HG02623 (cell line): ENCODE data around the gene JAK3.

ENCODE experiments used
- ATAC-seq: cut with Tn5 transposase; IDR thresholded peaks from one replicate; pipeline ENCODE4 v1.9.1; 2021; ENCODE audit warnings: moderate library complexity; ENCODE audit not compliant: unreplicated experiment

JAK3 gene

DNA sequence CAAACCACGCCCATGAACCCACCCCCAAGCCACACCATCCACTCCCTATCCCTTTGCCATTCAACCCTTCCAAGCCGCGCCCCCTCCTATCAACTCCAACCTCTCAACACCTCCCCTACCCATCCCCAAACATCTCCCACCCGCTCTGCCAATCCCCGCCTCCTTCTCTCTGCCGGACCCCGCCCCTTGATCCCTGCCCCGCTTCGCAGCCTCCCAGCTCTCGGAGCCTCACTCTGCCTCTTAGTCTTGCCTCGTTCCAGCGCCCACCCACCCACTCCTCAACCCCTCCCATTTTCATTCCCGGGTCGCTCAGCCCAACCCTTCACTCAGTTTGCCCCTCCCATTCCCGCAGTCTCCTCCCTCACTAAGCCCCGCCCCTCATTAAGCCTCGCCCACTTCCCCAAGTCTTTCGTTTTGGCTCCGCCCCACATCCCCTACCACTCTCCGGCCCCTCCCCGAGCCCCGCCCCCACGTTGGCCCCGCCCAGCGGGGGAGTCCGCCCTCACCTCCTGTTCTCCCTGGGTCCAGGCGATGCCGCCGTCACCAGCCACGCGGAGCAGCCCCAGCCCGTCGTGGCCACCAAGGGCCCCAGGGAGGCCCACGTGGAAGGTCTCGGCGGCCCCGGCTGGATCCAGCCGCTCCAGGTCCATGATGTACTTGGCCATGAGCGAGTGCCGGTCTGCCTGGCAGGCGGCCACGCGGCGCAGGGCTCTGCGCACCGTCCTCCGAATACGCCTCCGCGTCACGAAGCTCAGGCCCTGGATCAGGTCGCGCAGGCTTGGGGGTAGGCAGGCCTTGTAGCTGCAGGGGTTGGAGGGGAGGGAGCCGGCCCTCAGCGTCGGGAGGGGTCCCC, 5.7 kb downstream of the JAK3 start:
- ATAC-seq, result no peak

DNA sequence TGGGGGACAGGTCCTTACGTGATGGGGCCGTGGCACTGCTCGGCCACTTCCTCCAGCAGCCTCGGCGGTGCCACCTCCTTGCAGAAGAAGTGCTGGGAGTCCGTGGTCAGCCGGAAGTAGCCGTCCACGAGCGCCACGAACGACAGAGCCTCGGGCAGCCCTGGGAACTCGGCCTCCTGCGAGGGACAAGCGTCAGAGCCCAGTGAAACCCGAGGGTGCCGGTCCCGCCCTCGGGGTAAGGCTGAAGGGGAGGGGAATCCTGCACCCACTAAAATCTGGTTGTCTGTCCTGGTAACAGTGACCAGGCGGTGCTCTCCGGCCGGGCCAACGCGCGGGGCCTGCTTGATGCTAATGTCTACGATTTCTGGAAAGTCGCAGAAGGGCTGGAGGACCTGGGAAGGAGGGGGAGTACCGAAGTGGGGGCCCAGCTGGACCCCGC, 6.4 kb downstream of the JAK3 start:
- ATAC-seq, result no peak

DNA sequence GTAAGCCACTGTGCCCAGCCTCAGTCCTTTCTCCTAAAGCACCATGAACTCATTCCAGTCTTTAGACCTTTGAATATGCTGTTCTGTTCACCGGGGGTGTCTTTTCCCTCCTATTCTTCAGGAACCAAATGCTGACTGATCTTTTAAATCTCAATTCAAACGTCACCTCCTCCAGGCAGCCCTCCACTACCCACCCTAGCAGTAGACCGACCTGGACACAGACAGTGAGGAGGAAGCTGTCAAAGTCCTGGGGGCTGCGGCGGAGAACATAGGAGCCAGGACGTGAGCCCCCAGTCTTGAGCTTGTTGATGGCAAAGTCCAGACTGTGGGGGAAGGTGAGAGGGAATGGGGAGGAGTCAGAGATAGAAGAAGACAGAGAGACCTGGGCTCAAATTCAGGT, 7.8 kb downstream of the JAK3 start:
- no peak for ATAC-seq

DNA sequence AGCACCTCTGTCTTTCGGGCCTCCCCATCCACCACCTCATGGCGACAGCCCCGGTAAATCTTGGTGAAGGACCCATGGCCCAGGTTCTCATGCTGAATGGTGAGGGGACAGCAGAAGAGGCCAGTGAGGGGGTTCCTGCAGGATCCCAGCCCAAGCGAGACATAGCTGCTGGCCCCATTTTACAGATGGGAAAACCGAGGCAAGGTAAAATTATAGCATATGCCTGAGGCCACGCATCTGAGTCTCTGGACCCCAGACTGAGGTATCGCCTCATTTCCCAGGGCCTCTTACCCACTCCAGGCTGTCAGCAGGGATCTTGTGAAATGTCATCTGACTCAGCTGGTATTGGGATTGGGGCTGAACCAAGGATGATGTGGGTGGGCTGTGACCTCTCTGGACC, 9.8 kb downstream of the JAK3 start:
- ATAC-seq, result no peak

DNA sequence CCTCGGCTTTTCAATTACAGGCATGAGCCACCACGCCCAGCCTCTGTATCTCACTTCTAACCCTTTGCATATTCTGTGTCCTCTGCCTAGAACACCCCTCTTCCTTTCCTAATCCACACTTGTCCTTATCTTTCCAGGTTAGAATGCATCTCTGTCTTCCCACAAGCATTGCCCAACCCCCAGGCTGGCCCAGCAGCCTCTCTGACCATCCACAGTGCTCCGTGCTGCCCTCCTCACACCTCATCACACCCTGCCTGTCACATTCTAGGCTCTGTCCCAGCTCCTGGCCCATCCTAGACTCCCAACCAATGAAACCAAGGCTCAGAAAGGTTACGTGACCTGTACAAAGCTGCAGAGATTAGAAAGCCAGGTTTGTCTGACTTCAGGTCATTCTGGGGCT, 11.3 kb downstream of the JAK3 start:
- ATAC-seq, result no peak

DNA sequence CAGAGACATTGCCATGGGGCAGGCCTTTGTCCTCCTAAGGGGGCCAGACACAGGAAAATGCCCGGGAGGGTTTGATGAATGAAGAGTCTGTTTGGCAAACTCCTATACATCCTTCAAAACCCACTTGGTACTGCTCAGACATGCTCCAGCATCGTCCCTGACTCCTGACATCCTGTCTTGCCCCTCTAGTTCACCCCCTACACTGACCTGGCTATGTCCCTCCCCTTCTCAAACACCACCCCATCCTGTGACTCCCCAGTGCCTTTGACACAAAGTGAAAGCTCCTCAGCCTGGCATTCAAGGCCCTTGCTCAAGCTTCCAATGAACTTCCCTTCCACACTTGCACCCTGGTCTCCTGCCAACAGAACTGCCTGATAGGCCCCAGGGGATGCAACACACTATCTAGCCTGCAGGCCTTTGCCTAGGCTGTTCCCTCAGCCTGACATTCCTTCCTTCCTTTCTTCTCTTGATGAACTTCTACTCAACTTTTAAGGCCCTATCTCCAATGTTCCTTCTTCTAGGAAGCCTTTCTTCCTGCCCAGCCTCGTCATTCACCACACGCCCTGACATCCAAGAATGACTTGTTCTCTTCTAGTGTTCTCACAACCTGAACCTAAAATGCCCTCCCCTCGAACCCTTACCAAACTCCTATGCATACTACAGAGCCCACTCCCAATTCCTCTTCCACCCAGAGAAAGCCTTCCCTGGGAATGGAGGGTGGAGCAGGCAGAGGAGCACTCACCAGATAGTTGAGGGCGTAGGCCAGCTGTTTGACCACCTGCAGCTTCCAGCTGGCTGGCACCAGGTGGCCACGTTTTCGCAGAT, 12.4 kb downstream of the JAK3 start:
- ATAC-seq, result no peak

DNA sequence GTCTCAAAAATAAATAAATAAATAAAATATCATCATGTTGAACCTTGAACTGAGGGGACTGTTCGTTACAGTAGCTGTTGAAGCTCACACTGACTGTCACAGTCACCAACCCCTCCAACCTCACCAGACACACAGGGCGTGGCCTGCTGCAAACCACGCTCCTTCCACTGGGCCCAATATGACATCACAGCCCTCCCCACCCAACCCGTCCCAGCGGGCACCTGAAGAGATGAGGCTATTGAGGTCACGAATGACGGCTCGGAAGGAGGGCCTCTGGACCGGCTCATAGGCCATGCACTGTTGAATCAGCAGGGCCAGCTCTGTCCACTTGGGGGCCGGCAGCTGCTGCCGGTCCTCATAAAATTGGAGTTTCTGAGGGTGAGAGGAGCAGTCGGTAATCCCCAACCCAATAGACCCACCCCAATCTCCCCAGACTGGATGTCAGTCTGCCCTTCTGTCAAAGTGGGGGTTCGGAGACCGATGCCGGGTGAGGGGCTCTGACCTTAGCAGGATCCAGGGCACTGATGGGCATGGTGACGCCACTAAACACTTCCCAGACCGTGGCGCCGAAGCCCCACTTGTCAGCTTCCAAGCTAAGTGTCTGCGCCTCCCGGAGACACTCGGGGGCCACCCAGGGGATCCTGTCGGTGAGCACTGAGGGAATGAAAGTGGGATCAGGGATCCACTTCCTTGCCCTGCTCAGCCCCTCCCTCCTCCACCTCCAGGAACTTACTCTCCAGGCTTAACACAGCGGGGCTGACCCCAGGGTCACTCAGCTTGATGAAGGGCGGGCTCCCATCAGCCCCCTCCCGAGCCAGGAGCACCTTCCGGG, 13.2 kb downstream of the JAK3 start:
- no peak for ATAC-seq

DNA sequence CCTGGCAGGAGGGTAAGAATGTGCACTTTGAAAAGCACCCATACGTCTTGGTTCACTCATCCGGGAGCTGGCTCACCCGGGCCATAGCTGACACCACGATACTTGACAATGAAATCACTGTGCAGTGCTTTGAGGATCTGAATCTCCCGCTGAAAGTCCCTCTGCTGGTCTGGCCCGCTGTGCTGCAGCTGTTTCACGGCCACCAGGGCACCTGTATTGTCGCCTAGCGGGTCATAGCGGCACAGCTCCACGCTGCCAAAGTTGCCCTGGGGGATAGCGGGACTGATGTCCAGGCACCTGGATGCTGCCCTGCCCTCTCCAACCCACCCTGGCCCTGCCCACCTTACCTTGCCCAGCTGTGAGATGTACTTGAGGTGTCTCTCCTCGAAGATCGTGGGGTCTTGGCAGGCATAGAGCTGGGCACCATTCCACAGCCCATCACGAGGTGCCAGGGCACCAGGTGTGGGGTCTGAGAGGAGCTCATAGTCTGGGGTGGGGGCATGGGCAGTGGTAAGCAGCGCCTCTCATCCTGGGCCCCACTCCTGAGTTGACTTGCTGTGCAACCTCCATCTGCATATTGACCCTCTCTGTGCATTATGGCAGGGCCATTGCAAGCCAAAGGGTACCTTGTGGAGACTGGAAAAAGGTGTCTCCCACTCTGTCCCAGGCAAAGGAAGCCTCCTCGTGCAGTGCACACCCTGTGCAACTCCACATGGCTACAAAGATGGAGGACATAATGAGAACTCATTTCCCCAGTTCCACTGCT, 15.2 kb downstream of the JAK3 start:
- ATAC-seq, result no peak

DNA sequence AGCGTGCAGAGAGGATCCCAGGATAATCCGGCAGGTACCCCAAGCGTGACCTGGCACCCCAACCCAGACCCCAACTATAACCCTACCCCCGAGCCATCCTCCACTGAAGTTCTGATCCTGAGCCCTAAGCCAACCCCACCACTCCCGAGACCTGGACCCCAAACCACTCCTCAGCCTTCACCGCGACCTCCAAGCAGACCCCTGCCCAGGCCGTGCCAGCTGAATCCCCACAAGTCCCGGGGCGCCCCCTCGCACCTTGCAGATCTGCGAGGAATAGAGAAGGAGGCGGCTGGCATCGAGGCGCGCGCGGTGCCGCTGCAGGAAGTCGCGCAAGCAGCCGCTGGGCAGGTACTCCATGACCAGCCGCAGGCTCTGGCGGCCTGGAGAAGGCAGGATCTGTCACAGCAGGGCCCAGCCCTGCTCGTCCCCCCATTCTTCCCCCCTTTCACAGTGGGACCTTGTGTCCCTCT, 16.3 kb downstream of the JAK3 start:
- no peak for ATAC-seq

DNA sequence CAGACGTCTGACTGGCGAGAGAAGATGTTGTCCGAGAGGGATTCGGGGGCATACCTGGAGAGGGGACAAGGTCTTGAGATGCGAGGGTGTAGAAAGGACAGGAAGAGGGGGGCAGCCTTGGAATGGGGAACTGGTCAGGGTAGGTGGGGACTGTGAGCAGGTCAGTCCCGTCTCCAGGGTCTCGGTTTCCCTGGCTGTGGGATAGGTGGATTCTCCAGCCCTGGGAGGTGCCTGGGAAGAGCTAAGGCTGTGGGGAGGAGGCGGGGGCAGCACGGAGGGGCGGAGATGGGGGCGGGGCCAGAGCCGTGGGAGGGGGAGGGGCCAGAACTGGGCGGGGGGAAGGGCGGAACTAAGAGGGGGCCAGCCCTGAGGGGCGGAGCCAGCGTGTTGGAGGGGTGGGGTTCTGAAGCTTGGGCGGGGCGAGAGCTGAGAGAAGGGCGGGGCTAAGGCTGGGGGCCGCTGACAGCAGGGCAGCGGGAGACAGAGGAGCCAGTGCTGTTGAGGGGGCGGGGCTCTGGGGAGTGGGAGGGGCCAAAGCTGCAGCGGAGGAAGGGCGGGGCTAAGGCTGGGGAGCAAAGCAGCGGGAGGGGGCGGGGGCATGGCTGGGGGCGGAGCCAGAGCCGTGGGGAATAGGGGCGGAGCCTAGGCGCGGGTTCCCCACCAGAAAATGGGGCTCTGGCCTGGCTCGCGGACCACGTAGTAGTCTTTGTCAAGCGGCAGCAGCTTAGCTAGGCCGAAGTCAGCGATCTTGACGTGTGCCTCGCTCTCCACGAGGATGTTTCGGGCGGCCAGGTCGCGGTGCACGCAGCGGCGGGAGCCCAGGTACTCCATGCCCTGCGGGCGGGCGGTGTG, 17.0 kb downstream of the JAK3 start:
- no peak for ATAC-seq

DNA sequence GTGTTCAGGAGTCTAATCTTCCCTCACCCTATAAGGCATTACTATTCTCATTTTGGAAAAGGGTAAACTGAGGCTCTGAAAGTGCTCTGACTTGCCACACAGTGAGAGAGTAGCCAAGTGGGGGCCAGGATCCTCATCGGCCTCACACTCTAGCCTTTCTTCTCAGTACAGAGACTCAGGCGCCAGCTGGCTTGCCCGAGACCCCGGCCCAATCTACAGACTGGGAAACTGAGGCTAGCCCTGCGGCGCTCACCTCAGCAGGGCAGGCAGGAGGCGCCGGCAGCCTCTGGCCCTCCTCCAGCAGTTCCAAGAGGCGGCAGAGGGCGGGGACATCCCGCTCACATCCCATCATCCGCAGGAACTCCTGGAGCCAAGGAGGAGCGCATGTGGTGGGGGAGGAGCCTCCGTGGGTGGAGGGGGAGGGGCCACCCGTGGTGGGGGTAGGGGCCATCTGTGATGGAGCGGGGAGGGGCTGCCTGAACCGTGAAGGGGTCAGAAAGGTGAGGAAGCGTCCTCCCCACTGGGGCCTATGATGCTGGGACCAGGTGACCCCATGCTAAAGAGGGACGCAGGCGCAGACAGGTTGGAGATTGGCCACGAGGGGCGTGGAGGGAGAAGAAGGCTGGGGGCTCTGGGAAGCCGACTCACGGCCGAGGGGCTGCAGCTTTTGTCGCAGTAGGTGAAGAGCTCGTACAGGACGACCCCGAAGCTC, 17.8 kb downstream of the JAK3 start:
- no peak for ATAC-seq

DNA sequence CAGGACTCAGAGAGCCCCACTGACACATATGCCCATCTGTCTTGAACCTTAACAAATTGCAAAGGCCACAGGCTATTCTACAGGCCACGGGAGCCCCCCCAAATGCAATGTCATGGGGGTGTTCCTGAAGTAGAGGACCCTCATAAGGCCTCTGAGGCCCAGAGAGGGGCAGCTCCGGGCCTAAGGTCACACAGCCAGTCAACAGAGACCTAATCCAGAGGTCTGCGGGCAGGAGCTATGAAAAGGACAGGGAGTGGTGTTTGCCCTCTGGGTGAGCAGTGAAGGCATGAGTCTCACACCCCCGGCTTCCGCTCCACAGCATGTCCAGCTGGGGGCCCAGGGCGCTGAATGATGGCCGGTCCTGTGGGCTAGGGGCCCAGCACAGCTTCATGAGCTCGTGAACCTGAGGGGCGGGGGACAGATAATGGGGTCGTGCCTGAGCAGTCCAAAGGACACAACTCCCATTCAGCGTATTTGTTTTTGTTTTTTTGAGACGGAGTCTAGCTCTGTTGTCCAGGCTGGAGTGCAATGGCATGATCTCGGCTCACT, 21.2 kb downstream of the JAK3 start:
- no peak for ATAC-seq

DNA sequence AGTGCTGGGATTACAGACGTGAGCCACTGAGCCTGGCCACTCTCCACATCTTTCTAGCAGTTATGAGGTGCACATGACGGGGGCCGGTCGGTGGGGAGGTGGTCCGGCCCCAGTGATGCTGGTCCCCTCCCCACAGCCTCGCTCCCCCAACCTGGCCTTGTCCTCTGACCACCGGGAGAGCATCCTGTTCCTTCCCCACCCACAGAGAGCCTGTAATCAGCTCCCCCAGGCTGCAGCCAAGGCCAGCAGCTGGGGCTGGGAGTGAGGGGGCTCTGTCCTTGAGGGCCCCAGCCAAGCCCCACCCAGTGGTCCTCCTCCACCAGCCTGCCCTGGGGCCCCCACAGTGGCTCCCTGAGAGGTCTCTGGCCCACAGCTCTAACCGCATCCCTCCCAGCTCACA, 23.4 kb downstream of the JAK3 start:
- no peak for ATAC-seq

DNA sequence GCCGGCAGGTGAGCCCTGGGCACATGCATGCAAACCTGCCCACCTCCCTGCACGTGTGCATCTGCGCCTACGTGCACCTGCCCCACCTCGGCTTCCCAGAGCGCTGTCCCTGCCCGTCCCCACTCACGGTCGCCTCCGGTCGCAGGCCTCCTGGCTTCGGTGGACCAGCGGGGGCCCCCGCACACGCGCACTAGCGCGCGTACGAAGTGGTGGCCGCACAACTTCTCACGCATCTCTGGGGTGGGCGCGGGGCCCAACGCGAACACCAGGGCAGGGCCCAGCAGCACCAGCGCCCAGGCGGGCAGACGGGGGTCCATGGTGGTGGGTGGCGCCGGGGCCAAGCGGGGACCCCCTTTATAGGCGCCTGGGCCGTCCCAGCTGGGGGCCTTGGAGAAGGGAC, 26.6 kb downstream of the JAK3 start, which contains the start of gene INSL3:
INSL3 (minus strand) TSS at position 330 of the 400 bp plus-strand sequence; CDS start at position 317, 13 bp downstream.
- ATAC-seq, result no peak

DNA sequence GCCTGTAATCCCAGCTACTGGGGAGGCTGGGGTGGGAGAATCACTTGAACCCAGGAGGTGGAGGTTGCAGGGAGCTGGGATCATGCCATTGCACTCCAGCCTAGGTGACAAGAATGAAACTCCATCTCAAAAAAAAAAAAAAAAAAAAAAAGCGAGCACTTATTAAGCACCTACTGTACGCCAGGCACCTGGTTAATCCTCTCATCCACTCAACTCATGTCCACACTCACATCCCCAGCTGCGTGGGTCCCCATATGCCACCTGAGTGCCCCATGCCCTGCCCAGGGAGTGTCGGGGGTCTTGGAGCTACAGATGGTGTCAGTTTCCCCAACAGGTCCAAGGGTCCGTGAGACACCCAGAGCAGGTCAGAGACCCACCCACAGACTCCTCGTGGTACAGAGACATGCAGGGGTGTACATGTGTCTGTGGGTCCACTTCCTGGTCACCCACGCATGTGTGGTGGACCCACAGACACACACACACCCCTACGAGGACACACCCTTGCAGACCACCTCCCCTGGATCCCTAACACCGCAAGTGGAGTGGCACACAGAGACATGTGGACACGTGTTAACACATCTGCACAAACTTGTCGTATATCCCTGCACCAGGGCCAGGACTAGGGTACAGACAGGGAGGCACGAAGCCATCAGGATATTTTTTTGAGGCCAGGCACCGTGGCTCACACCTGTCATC, 30.0 kb downstream of the JAK3 start:
- ATAC-seq, result no peak

DNA sequence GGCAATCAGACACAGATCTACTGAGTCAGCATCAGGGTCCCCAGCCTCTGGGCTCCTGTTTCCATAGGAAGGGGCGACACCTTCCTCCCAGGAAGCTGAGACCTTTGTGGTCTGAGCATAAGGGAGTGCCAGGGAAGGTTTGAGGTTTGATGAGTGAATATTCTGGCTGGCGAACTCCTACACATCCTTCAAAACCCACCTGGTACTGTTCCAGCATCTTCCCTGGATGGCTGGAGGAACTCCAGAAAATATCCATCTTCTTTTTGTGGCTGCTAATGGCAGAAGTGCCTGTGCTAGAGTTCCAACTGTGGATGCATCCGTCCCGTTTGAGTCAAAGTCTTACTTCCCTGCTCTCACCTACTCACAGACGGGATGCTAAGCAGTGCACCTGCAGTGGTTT, 35.7 kb downstream of the JAK3 start:
- no peak for ATAC-seq

DNA sequence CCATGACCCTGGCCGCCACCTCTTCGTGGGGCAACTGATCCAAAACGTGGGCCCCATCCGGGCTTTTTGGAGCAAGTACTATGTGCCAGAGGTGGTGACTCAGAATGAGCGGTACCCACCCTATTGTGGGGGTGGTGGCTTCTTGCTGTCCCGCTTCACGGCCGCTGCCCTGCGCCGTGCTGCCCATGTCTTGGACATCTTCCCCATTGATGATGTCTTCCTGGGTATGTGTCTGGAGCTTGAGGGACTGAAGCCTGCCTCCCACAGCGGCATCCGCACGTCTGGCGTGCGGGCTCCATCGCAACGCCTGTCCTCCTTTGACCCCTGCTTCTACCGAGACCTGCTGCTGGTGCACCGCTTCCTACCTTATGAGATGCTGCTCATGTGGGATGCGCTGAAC, 36.1 kb downstream of the JAK3 start:
- ATAC-seq, result no peak

DNA sequence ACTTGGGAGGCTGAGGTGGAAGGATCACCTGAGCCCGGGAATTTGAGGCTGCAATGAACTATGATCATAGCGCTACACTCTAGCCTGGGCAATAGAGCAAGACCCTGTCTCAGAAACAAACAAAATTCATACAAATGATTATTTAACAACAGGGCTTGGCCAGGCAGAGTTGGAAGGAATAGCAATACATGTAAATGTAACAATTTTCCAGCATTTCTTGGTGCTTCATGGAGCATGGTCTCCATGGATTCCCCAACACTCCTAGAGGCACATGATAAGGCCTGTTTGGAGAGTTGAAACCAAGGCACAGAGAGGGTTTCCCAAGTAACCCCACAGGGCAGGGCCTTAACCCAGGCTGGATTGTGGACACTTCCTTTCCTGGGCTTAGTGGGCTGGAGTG, 36.7 kb downstream of the JAK3 start:
- no peak for ATAC-seq
